Measurements from ENCODE around the gene DENND1A.

Gene DENND1A

DNA sequence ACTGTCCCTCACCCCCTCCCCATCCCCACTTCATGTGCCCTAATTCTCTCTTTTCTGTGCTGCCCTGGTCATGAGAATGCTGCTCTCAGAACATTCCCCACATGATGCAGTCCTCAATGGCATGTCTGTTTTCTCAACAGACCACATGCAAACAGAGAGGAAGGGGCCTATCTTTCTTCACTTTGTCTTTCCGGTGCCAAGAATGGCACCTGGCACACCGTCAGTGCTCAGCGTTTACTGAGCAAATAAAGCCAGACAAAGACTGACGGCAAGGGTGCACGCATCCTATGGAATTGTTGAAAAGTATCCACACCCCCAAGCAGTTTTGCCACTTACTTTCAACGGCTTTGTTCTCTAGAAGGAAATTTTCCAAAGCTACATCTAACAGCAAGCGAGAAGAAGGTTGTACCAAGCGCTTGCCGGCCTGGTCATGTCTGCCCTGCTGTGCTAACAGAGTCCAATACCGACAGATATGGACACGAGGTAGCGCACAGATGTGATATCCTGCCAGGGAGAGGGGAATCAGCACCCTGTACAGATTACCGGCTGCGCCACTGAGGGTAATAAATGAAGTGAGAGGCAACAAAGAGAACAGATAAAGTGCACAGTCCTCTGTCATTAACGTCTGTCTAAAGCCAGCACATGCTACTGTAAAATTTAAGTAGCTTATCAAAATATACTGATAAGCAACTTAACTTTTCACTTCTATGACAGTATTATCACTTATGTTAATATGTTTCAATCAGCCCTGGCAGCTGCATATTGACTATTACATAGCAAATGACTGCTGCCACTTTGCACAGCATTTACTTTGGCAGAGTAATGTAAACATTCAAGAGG is 251.7 kb downstream of the DENND1A start:
- DNase-seq, result no peak

- no peak for DNase-seq
Observed at GRCh38 chr9:123676869-123677268, 253.1 kb downstream of the DENND1A start.

DNA sequence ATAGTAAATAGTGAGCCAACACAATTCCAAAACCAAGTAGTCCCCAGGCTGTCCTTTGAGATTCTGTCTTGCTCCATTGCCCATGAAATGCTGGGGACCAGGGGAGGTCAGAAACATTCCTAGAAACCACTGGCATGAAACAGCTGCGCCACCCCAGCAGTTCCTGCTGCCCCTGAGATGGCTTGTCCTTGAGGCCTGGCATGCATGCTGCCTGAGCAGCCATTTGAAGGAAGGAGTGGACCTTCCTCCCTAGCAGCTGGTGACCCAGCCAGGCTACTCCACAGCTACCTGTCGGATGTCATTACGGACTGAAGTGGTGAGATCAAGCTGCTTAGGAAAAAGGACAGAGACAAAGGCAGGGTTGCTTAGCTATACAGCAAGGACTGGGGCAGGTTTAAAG is 260.6 kb downstream of the DENND1A start:
- DNase-seq, result no peak

DNA sequence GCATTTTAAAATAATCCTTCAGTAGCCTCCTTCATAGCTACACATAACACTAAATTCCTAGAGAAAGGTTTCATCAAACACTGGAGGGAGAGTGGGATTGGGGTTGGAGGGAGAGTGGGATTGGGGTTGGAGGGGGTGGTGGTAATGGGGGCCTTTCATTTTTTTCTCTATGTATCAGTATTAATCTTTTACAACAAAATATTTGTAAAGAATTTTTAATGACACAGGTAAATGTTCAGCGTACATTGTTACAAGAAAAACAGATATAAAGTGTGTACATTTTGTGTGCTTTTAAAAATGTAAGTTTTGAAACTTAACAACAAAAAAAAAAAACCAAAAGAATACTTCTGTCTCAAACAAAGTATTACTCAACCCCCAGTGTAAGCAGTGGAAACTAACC is 266.4 kb downstream of the DENND1A start:
- DNase-seq, result no peak

DNA sequence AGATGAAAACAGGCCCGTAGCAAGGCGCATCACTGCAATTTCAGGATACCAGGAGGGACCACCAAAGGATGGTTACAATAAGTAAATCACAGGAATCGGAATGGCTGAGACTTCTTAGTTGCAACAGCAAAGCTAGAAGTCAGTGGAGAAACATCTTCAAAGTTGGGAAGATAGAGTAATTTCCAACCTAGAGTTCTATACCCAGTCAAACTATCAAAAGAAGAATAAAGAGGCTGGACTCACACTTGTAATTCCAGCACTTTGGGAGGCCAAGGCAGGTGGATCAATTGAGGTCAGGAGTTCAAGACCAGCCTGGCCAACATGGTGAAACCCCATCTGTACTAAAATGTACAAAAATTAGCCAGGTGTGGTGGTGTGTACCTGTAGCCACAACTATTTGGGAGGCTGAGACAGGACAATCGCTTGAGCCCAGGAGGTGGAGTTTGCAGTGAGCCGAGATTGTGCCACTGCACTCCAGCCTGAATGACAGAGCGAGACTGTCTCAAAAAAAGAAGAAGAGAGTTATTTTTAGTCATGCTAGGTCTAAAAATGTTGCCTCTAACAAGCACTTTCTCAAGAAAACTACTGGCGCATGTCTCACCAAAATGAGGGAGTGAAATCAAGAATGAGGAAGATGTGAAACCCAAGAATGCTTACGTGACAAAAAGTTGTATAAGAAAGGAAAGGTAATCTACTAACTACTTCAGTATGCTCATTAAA is 267.7 kb downstream of the DENND1A start:
- no peak for DNase-seq

DNA sequence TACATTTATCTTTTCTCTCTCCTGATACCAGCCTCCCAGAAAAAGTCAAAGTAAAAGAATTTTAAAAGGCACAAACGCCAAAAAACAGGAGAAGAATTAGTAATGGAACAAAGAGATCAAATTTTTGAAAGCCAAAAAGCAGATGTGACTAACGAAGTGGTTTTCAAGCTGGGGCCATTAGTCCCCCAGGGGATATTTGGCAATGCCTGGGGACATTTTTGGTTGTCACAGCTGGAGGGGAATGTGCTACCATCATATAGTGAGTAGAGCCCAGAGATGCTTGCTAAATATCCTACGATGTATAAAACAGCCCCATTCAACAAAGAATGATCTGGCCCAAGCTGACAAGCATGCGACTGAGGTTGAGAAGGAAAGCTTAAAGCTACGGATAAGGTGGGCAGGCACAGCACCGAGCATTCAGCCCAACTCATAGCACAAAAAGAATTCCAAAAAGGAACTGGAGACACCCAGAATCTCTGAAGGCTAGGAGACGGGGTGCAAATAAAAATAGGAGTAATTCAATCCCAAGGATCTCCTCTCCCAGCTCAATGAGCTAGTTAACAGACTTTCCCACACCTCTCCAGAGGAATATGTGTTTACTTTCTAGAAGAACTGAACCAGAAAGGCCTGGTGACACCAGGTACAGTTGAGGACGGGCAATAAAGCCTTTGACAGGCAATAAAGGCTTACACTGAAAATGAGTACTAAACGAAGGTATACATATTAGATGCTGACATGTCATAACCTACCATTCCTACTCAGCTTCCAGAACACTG is 269.0 kb downstream of the DENND1A start:
- no peak for DNase-seq

DNA sequence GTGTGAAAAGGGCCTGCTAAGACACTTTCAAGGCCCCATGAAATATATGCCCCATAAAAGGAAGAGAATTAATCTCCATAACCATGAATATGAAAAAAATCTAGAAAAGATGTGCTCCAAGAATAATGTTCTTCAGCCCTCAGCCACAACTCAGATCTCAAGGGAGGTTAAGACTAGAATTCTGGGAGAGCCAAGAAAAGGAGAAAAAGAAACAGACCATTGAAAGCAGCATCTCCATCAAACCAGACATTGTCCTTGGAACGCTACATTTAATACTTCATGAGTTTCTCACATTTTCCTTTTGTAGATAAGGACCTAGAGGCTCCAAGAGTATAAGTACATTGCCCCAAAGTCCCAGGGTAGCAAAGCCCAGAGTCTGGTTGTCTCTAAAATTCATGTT is 270.6 kb downstream of the DENND1A start:
- no peak for DNase-seq

GRCh38 chr9:123658792-123659191 is 271.1 kb downstream of the DENND1A start:
- no peak for DNase-seq

DNA sequence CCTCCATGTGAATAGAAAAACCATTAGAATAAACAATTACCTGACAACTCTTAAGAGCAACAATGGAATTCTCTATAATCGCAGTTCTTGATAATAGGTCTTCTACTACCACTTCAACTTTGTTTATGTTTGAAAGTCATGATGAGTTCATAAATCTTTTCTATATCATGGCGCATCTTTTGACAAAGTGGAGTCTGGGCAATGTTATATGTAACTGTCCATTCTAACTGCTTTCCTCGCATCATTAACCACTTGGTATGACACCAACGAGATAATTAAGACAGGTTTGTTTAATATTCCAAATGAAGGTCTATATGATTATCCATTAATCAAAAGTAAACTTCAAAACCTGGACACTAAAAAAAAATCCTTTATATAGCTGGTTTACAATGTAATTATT is 272.0 kb downstream of the DENND1A start:
- no peak for DNase-seq

- DNase-seq, result no peak
Observed at GRCh38 chr9:123657099-123657498, 272.8 kb downstream of the DENND1A start.

DNA sequence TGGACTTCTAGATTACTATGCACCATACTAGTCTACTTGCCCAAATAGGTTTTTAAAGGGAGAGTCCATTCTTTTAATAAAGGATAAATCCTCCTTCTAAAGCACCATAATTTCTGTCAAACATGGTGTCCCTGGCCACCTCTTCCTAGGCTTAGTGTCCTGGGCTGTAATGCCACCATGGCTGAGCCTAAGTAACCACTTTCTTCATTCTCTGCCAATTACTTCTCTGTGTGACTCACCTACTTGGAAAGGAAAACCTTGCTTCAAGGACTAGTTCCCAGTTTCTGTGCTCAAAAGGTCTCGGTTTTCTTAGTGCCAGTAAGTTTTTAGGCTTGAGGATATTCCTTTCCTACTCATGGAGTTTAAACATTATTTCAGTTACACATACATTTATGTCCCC is 273.4 kb downstream of the DENND1A start:
- no peak for DNase-seq

DNA sequence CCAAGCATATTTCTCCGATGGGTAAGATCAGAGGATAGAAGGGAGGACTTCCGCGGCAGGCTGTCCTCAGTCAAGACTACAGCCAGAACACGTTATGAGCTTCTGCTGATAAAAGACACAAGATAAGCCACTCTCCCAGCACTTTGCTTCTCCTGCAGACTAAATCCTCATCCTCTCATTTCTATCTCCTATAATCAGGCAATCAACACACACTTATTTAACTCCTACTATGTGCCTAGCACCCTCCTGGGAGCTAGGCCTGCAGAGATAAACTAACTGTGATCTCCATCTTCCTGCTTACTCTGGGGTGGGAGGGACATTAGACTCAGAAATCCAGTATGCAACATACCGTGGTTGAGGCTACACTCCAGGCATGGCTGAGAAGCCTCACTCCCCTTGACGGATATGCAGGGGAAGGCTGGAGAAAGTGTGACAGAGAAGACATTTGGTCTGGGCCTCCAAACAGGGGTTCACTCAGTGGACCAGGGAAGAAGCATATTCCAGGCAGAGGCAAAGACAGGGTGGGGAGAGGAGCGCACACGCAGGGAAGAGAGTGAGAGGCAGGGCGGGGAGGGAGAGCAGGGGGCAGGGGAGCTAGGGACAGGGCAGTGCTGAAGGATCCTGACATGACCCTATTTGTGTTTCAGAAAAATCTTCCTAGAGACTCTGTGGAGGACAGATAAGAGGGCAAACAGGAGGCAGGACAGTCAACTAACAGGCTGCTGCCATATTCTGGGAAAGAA is 274.1 kb downstream of the DENND1A start:
- DNase-seq, result no peak

GRCh38 chr9:123654994-123655637 is 274.8 kb downstream of the DENND1A start:
- no peak for DNase-seq

DNA sequence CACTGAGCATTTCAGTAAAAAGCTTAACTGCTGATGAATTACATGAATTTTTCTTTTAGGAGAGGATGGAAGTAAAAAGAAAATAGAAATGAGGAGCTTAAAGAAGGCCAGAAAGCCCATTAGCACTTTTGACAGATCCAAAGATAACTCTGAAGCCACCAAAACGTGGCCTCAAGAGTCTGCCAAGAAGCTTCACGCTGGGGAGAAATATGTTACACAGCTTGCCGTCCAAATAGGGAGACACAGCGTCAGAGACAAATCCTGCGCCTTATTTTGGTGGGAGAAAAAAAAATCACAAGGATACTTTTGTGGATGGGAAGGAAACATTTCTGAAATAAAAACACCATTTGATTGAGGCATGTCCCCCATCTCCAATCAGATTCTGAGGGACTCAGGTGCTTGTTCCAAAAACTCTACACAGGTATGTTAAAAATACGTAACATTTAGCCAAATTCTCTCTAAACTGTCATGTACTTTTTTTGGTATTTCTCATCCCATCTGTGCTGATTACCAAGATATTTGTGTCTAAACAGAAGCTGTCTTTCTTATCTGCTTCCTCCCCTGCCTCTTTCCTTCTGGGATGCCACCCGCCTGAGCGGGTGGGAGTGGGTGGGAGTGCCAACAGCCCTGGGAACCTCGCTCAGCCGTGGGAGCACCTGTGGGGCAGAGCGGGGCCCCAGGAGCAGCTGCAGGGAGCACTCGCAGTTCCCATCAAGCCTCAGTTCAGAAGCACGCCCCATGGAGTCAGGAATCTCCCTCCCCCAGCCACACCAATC is 275.5 kb downstream of the DENND1A start:
- DNase-seq, result no peak

GRCh38 chr9:123652416-123652815 is 277.5 kb downstream of the DENND1A start:
- DNase-seq, result no peak

- DNase-seq, result no peak
Observed at GRCh38 chr9:123651871-123652270, 278.1 kb downstream of the DENND1A start.

DNA sequence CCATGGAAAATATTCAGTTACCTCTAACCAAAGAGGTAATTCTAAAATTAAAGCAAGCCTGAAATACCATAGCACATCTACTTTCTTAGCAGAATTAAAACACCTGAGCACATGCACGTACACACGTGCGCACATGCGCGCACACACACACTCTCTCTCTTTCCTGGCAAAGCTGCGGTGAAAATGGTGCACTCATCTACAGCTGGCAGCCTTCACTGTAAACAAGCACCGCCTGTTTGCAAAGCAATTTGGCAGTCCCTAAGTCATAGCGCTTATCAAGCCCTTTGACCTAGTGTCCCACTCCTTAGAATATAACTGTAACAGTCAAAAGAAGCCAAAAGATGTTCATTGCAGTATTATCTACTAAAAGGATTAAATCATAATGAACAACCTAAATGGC is 278.7 kb downstream of the DENND1A start:
- DNase-seq, result no peak

GRCh38 chr9:123649909-123650308 is 280.0 kb downstream of the DENND1A start:
- DNase-seq, result no peak

- no peak for DNase-seq
Observed at GRCh38 chr9:123647145-123647544, 282.8 kb downstream of the DENND1A start.

GRCh38 chr9:123645762-123646161 is 284.2 kb downstream of the DENND1A start:
- no peak for DNase-seq

DNA sequence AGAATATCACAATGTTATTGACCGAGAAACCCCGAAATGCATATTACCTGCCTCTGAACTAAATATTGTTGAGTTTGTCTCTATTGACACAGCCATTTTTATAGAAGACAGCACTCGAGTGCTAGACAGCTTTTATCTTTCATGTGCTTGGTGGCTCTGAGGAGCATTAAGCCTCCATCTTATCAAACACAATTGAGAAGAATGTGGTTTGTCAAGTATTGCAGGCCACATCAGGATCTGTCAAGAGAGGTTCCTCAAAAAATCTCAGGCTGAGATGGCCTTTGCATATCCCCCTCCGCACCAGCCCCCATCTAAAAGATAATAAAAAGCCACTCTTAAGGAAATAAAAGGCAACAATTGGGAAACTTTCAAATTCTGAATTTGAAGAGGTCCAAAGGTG is 284.8 kb downstream of the DENND1A start:
- no peak for DNase-seq

GRCh38 chr9:123643518-123643917 is 286.4 kb downstream of the DENND1A start:
- no peak for DNase-seq
